Stimulated activated CD8-positive, alpha-beta memory T cell treated with anti-CD3 and anti-CD28 coated beads, Interleukin-2, amount 100 ng/mL, for 48 hours (primary cell): ENCODE data around the gene CSNK2A1.

Experiments used
- DNase-seq, 2 donors: peaks; one replicate each; pipeline ENCODE4 v3.0.0-alpha.2; 2020; ENCODE audit warnings: low read depth in 2 of 2

Gene CSNK2A1

DNA sequence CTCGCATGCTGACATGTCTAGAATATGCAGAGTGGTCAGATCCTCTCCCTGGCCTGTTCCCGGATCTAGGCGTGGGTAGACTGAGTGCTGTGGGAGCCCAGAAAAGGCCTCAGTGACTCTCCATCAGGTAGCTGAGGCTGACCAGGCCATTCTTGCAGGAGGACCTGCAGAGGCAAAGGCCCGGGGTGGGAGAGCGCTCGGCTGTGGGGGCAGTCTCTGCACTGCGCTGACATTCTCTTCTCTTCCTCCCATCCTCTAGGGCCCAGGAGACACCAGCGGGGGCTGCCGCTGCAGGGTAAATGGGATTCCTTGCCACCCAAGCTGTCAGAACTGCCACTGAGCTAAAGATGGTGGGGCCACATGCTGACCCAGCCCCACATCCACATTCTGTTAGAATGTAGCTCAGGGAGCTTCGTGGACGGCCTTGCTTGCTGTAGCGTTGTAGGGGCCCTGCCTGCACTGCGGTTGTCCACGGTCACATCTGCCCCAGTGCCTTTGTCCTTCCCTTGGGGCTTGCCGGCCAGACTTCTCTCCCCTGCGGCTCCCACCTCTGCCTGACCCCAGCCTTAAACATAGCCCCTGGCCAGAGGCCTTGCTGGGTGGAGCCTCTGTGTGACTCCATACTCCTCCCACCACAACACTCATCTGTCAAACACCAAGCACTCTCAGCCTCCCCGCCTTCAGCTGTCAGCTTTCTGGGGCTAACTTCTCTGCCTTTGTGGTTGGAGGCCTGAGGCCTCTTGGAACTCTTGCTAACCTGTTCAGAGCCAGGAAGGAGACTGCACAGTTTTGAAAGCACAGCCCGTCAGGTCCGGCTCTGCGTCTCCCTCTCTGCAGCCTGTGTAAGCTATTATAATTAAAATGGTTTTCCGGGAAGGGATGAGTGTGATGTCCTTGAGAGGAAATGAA is 113.2 kb downstream of the CSNK2A1 start:
- DNase-seq: no peak

GRCh38 chr20:428658-429200 is 114.9 kb downstream of the CSNK2A1 start:
- no peak for DNase-seq

GRCh38 chr20:427849-428657 is 115.5 kb downstream of the CSNK2A1 start:
- no peak for DNase-seq

GRCh38 chr20:427401-427800 is 116.2 kb downstream of the CSNK2A1 start:
- DNase-seq: no peak

DNA sequence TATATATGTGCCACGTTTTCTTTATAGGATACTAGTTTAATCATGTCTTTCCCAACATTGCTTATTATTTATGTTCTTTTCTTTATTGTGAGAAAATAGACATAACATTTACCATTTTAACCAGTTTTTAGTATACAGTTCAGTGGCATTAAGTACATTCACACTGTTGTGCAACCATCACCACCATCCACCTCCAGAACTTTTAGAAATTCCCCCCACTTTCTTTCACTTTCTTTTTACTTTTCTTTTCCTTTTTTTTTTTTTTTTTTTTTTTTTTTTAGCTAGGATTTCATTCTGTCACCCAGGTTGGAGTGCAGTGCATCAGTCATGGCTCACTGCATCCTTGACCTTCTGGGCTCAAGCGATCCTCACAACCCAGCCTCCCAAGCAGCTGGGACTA is 117.0 kb downstream of the CSNK2A1 start:
- no peak for DNase-seq
